GM13977 (cell line): ENCODE measurements around the gene ISOC2.

Experiments used
- DNase-seq: peaks from one replicate; pipeline ENCODE4 v3.0.0; 2012; ENCODE audit warnings: low spot score
- in situ Hi-C: fragments of 300-500 bp; cut with MboI; formaldehyde crosslinking; loops from one replicate; pipeline ENCODE4 v1.12.0; 2022; ENCODE audit warnings: low sequenced_read_pairs, low pct_unique_long_range_greater_than_20kb, mixed read lengths, inconsistent platforms; ENCODE audit not compliant: unreplicated experiment
- TF ChIP-seq, protein P1 (sequence below): IDR thresholded peaks from 2 replicates; pipeline ENCODE4 v1.5.1; 2012; ENCODE audit warnings: mild to moderate bottlenecking, control low read depth; ENCODE audit not compliant: insufficient read depth; ENCODE audit errors: extremely low read depth, missing control alignments

Gene ISOC2

DNA sequence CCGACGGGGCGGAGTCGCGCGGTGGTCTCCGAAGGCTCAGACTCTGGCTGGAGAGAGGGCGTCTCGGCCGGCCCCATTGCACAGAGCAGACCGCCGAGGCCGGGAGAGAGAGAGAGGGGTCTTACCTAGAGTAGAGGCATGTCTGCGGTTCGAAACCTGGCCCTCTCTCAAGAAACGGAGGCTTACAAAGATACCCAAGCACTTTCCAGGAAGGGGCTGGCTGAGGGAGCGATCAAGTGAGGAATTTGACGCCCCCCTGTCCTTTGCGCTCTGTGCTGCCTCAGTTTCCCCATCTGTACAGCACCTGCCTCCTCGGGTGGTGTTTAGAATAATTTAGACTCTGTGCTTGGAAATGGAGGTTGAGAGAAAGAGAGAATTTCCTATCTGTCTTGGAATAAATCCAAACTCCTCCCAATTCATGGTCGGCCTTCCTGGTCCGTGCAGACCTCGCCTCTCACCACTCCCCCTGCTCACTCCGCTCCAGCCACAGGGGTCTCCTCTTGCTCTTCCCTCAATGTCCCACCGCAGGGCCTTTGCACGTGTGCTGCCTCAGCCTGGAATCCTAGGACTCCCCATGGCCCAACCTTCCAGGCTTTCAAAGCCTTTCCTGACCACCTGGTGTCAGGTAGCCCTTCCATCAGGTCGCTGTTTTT, 658 bp upstream of the ISOC2 start:
- DNase-seq: no peak
- in situ Hi-C loops: no loop called here
- TF ChIP-seq, protein P1, sequence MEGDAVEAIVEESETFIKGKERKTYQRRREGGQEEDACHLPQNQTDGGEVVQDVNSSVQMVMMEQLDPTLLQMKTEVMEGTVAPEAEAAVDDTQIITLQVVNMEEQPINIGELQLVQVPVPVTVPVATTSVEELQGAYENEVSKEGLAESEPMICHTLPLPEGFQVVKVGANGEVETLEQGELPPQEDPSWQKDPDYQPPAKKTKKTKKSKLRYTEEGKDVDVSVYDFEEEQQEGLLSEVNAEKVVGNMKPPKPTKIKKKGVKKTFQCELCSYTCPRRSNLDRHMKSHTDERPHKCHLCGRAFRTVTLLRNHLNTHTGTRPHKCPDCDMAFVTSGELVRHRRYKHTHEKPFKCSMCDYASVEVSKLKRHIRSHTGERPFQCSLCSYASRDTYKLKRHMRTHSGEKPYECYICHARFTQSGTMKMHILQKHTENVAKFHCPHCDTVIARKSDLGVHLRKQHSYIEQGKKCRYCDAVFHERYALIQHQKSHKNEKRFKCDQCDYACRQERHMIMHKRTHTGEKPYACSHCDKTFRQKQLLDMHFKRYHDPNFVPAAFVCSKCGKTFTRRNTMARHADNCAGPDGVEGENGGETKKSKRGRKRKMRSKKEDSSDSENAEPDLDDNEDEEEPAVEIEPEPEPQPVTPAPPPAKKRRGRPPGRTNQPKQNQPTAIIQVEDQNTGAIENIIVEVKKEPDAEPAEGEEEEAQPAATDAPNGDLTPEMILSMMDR: no peak

DNA sequence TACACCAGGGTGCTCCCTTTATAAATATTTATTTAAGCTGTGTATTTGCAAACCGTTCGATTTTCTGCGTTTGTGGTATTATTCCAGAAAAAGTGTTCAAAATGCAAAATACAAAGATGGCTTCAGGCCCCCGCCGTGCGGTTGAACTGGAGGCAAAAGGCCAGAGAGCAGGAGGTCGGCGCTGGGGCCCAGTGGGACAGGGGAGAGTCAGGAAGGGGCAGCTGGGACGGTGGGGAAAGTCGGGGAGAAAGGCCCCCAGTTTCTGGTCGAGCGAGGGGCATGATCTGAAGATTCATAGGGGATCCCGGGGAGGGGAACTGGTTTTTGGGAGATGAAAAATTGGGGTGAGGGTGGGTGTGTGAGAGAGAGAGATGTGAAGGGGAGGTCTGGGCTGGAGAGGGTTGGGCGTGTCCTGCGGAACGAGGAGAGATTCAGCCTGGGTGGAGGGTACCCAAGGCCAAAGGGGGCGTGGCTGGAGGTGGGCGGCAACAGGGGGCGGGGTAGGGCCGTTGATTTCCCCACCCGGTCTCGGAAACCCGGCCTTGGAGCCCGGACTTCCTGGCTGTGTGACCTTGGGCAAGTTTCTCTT, 678 bp downstream of the ISOC2 start:
- in situ Hi-C loops: no loop called here
- DNase-seq: peak; percentile 80
- TF ChIP-seq, protein P1: no peak

DNA sequence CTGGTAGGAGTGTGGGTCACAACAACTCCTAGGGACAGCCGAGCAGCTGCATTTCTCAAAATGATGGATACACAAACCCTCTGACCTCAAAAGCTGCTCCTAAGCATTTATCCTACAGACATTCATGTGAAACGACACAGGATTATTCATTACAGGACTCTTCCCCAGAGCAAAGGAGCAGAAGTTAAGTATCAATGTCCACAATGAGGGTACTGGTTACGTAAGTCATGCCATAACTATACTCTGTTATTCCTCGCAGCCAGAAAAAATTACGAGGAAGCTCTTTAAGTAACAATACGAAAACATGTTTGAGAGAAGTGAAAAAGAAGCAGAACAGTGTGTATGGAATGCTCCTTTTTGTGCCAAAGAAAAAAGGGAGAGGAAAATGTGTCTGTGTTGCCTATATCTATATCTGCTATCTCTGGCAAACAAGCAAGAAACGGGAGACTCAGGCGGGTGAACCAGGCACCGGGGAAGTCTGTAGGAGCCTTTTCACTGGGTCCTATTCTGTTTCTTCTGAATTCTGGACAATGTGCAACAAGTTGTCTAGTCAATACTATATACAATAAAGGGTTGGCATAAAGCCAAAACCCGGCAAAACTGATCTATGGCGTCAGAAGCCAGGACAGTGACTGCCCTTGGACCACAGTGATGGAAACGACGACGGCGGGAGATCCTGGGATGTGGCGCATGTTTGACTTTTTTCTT, 1.3 kb downstream of the ISOC2 start:
- DNase-seq: no peak
- TF ChIP-seq, protein P1: no peak
- in situ Hi-C loops: no loop called here

DNA sequence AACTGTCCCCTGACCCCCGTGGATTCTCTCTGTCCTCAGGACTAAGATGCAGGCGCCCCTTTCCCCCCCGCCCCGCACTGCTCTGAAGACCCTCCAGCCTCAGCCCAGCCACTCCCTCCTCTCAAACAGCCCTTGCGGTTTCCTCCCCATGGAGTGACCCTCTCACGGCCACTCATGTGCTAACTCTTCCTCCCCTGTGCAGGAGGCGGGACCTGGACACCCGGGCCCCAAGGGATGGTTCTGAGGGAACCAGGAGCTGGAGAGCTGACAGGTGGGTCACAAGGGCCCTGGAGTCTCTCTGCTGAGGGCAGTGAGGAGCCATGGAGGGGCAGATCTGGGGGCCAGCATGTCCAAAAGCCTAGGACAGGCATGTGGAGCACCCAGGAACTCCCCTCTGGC, 1.9 kb downstream of the ISOC2 start:
- TF ChIP-seq, protein P1: no peak
- in situ Hi-C loops: no loop called here
- no peak for DNase-seq

DNA sequence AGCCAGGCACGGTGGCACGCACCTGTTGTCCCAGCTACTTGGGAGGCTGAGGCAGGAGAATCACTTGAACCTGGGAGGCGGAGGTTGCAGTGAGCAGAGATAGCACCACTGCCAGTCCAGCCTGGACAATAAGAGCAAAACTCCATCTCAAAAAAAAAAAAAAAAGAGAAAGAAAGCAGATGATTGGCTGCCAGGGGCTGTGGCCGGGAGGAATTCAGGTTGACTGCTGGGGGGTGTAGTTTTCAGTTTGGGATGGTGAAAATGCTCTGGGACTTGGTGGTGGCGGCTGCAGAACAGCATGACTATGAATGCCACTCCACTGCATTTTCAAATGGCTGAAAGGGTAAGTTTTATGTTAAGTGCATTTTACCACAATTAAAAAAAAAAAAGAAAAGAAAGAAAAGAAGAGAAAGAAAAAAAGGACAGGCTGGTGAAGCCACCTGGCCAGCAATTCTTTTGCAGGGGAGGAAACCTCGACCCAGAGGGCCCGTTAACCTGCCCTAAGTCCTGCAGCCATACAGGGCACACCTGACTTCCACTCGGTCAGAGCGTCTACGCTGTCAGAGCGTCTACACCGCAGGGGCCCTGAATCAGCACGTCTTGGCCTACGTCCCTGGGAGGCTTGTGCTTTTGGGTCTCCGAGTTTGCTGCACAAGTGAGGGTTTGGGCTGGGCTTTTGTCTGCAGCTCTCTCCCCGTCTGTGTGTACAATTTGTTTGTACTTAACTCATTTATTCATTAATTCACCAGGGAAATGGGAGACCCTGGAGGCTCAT, 3.6 kb downstream of the ISOC2 start:
- in situ Hi-C loops: no loop called here
- DNase-seq: no peak
- TF ChIP-seq, protein P1: no peak

DNA sequence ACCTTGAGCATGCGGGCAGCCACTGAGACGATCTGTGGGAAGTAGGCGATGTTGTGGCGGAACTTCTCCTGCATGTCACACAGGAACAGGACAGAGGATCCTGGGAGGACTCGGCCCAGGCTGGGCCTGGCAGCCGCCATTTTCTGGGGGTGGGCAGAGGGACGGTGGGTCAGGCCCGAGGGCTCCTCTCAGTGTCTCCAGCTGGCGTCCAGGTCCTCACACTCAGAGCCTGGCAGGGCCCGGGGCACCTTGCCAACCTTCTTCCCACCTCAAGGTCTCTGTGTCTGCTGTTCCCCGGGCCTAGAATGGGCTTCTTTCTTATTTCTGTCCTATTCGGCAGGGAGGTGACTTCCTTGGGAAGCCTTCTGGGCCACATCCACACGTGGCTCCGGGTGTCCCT, 5.1 kb downstream of the ISOC2 start:
- DNase-seq: no peak
- TF ChIP-seq, protein P1: no peak
- in situ Hi-C loops: no loop called here
